GM12872 (cell line): ENCODE measurements around the gene SMAP1.
A peak's percentile ranks its signal among the peaks of the same experiment; 100 is the strongest.

Experiments used
- CTCF ChIP-seq: IDR thresholded peaks from 3 replicates; pipeline ENCODE4 v1.5.1; 2011; ENCODE audit warnings: low read depth, mild to moderate bottlenecking, low read length, moderate library complexity; ENCODE audit not compliant: insufficient read depth

SMAP1 gene

GRCh38 chr6:70680396-70680795 is 12.7 kb downstream of the SMAP1 start:
- TF ChIP-seq CTCF = no peak

GRCh38 chr6:70684794-70685493 is 17.3 kb downstream of the SMAP1 start:
- TF ChIP-seq CTCF = no peak

- TF ChIP-seq CTCF = no peak
These were observed 18.0 kb downstream of the SMAP1 start for GRCh38 chr6:70685494-70686180.

GRCh38 chr6:70686548-70687133 is 19.0 kb downstream of the SMAP1 start:
- peak; percentile 49; the same call in 2 of the 3 replicates for TF ChIP-seq CTCF

- TF ChIP-seq CTCF = no peak
These were observed 26.2 kb downstream of the SMAP1 start for GRCh38 chr6:70693887-70694286.

GRCh38 chr6:70694371-70694770 is 26.7 kb downstream of the SMAP1 start:
- no peak for TF ChIP-seq CTCF
